ENCODE data around the gene COL11A1. TPM values are rescaled to one million over a fixed set of nuclear protein-coding genes. Genes with fewer than 3 reads are reported as not detected.
"Not testable (repeated sequence)": the region's sequence is repeated elsewhere in the genome, so short reads cannot be mapped to it uniquely, and the experiment has no call there.

The COL11A1 gene
- 1.0 TPM in 1 of 2 replicates, not detected in the other for total RNA-seq (2014; rRNA removed; shearing (Covaris generic); ENCODE audit: low replicate concordance)

DNA sequence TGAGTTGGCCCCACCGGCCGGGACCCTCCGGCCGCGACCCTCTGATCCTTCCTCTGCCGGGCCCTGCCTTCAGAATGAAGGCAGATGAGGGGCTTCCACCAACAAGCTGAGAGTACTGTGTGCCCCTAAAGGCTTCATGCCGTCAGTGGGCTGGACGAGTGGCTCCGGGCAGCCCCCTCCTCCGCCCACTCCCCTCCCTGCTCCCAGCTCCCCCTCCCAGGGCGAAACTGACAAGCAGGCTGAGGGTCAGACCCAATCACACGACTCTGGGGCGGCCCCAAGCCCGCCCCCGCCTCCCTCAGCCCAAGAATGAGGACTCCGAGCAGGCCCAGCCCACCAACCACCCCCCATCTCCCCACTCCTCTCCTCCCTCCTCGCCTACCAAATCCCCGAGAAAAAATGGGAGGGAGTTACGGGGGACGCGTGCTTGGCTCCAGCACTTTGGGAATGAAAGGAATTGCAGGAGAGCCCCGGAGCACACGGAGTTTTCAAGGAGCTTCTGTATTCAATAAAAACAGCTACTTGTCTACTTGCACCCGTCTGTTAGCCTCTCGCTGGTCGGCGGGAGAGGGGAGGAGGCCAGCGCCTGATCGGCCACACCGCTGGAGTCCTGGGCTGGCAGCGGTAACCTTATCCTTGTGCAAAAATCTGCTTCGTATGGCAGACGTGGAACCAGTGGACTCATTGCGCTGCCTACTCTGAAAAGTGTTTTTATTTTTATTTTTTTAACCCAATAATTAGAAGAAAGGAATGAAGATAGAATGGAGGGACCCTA, at the start of gene COL11A1:
TSS of gene COL11A1 (minus strand) at position 147 of the 775 bp plus-strand sequence. CDS start 344 bp downstream, outside the sequence.
- no peak for DNase-seq (ENCODE audit: low read depth)
- in situ Hi-C loops (cut with HindIII; ENCODE audit: low pct_unique_long_range_greater_than_20kb, low sequenced_read_pairs), result no loop called here

DNA sequence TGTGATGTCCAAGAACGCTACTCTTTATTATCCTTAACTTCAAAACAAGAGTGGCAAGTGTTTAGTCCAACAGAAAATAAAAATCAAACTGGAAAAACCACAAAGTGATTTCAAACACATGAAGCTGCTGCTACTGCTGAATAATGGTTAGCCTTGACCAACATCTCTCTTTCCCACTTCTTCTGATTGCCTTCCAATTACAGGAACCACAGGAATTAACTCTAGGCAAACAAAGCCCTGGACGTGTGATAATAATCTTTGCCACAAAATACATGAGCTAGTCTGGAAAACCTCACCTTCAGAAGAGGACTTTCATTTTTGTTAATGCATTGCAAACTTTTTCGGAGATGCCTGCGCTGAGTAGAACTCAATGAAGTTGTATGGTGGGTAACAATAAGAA, 48.6 kb upstream of the COL11A1 start:
- in situ Hi-C loops (cut with HindIII; ENCODE audit: low pct_unique_long_range_greater_than_20kb, low sequenced_read_pairs), result no loop called here
- DNase-seq (ENCODE audit: low read depth), result no peak

DNA sequence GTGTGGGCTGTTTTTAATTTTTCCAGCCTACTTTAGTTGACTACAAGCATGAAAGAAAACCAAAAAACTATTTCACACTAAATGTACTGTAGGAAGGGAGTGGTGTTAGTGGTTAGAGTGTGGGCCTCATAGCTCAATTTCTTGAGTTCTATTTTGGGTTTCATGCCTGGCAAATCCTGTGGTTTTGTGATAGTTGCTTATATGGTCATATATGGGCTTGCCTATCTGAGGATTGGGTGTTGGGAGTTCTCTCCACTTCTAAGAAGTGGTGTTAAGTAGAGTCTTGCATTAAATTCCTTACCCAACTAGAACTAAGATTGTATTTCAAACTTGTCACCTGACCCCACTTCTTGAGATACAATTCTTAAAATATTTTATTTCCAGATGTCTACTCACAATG, 37.8 kb upstream of the COL11A1 start:
- no peak for DNase-seq (ENCODE audit: low read depth)
- in situ Hi-C loops (cut with HindIII; ENCODE audit: low pct_unique_long_range_greater_than_20kb, low sequenced_read_pairs), result no loop called here

DNA sequence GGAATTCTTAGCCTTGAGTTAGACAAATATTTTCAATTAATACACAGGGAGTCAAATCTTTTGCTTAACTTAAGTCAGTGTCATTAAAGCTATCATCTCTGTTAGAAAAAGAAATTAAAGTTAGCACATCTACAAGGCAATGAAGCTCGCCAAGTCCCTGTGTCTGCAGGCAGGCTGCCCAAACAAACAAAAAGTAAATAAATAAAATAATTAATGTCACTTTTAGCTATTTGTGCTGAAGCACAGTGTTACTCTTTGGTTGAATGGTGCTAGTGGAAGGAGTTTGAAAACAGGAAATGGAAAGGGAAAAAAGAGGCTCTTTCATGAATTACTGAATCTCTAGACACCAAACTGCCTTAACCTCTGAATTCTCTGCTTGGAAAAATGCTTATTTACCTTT, 37.1 kb upstream of the COL11A1 start:
- no peak for DNase-seq (ENCODE audit: low read depth)
- in situ Hi-C loops (cut with HindIII; ENCODE audit: low pct_unique_long_range_greater_than_20kb, low sequenced_read_pairs), result no loop called here

DNA sequence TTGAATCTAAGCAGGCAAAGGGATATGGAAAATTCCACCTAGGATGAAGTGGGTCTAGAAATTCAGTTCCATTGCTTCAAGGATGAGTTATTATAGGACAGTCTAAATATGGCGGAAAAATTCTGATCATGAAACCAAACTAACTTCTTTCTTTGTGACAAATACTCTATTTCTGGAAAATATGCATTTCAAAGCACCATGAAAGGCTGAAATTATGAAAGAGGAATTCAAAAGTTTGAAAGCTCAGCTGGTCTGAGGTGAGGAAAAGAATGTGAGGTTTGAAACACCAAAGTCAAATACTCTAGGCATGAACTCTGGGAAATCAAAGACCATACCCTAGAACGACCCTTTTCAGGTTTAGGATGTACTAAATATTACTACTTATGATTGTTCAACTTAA, 36.4 kb upstream of the COL11A1 start:
- in situ Hi-C loops (cut with HindIII; ENCODE audit: low pct_unique_long_range_greater_than_20kb, low sequenced_read_pairs), result no loop called here

DNA sequence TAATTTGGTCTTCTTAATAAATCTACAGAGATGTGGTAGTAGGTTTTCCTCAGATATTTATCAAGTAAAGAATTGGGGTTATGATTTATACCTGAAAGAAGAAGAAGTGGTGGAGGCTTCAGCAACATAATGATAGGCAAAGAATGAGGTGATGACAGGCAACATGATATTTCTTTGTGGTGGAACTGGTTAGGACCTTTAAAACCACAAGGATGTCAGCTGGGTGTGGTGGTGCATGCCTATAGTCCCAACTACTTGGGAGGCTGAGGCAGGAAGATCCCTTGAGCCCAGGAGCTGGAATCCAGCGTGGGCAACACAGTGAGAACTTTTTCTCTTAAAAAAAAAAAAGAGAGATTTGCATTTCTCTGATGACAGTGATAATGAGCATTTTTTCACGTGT, 34.1 kb upstream of the COL11A1 start:
- no peak for DNase-seq (ENCODE audit: low read depth)

More for the DNA sequence above, 36.4 kb upstream of the COL11A1 start:
- DNase-seq (ENCODE audit: low read depth), result no peak

DNA sequence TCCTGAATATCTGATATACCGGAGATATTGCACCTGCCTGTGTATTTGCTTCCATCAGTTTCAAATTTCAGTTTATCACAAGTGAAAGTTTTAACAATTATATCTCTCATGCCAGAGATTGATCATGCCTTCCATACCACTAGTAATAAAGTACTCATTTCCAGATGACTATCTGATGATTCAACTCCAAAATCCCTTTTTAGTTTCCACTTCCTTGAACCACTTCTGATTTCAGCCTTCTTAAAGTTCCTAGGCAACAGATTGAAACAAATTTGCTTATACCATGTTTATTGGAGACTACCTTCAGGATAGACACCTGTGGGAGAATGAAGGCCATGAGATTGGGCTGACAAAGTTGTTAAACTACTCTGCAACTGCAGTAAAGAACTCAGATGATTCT, 21.5 kb upstream of the COL11A1 start:
- DNase-seq (ENCODE audit: low read depth), result no peak
- in situ Hi-C loops (cut with HindIII; ENCODE audit: low pct_unique_long_range_greater_than_20kb, low sequenced_read_pairs), result no loop called here

More for the DNA sequence above, 34.1 kb upstream of the COL11A1 start:
- in situ Hi-C loops (cut with HindIII; ENCODE audit: low pct_unique_long_range_greater_than_20kb, low sequenced_read_pairs), result no loop called here

DNA sequence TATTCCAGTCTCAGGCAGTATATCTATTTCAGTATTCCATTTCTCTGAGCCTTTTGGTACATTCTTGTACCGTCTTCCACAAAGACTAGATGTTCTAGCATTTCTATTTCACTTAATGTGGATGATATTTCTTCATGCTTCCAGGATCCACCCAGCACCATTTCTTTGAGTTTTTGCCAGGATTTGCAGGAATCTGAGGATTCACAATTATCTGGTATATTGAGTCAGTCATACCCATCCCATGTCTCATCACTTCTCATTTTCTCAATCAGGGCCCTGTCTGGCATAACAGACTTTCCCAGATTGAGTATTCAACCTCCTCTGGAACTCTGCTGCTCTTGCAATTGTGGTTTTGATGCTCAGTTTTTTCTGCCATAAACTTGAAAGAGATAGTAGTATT, 20.9 kb upstream of the COL11A1 start:
- no peak for DNase-seq (ENCODE audit: low read depth)
- in situ Hi-C loops (cut with HindIII; ENCODE audit: low pct_unique_long_range_greater_than_20kb, low sequenced_read_pairs), result no loop called here

DNA sequence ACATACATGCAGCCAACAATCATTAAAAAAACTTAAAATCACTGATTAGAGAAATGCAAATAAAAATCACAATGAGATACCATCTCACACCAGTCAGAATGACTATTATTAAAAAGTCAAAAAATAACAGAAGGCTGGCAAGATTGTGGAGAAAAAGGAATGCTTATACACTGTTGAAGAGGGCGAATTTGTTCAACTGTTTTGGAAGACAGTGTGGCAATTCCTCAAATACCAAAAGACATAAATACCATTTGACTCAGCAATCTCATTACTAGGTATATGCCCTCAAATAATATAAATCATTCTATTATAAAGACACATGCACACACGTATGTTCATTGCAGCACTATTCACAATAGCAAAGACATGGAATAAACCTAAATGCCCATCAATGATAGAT, 19.9 kb upstream of the COL11A1 start:
- in situ Hi-C loops (cut with HindIII; ENCODE audit: low pct_unique_long_range_greater_than_20kb, low sequenced_read_pairs); DNase-seq (ENCODE audit: low read depth): not testable (repeated sequence)

DNA sequence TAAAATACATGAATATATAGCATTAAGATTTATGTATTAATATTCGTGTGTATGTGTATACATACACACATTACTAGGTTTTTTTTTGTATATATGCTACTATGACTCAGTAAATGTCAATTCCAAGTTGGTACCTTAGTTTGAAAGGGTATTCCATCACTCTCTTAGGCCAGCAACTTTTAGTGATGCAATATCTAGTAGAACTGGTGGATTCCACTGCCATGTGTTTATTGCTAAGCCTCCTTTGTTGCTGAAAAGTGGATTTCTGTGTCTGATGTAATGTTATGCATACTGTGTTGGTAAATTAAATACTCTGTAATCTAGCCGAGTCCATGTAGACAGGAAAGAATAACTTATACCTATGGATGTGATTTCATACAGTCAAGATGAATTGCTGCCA, 16.9 kb upstream of the COL11A1 start:
- in situ Hi-C loops (cut with HindIII; ENCODE audit: low pct_unique_long_range_greater_than_20kb, low sequenced_read_pairs), result no loop called here
- DNase-seq (ENCODE audit: low read depth), result no peak

DNA sequence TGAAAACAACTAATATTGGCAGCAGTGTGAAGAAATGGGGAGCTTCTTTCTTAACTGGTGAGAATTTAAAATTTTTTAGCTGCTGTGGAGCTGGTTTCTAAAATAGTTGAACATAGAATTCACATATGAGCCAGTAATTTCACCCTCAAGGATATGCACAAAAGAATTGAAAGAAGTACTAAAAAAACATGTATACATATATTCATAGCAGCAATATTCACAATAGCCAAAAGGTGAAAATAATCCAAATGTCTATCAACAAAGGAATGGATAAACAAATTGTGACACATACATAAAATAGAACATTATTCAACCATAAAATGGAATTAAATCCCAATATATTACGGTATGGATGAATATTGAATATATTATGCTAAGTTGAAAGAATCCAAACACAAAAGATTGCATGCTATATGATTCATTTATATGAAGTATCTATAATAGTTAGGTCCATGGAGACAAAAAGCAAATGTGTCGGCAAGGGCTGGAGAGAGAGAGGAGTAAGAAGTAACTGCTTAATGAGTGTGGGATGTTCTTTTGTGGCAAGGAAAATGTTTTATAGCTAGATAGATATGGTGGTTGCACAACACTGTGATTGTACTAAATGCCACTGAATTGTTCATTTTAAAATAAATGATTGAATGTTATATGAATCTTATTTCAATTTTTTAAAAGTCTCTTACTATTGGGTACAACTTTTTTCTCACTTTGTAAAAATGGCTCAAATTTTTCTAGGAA, 14.8 kb upstream of the COL11A1 start:
- in situ Hi-C loops (cut with HindIII; ENCODE audit: low pct_unique_long_range_greater_than_20kb, low sequenced_read_pairs), result no loop called here
- no peak for DNase-seq (ENCODE audit: low read depth)

DNA sequence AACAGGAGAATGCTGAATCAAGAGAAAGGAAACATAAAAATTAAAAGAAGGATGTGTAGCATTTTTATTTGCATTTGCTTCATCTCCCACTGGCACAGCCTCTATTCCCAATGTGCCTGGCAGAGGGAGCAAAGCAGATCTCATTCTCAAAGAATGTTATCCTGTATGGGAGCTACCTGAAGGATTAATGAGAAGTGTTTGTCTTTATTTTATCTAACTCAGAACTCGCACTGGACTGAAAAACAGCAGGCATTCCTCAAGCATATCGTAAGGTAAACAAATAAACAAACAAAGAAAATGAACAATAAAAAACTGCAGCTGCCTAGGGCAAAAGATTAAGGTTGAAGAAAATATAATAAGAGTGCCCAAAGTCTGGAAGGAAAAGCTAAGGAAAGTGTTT, 12.7 kb upstream of the COL11A1 start:
- in situ Hi-C loops (cut with HindIII; ENCODE audit: low pct_unique_long_range_greater_than_20kb, low sequenced_read_pairs), result no loop called here
- no peak for DNase-seq (ENCODE audit: low read depth)

DNA sequence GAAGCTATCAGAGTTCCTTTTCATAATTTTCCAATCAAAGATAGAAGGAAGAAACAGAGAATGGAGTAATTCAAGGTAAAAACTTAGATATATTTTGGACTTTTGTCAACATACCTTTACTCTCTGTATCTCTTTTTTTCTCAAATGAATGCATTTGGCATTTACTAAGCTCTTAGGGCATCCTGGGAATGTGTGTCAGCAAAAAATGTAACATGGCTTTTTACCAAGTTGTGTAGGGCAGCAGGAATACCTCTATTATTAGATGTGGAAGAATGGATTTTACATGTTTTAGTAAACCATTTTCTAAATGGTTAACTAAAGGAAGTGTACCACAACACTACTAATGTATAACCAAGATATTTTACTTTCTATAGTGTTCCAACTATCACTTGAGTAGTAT, 4.2 kb upstream of the COL11A1 start:
- no peak for DNase-seq (ENCODE audit: low read depth)
- in situ Hi-C loops (cut with HindIII; ENCODE audit: low pct_unique_long_range_greater_than_20kb, low sequenced_read_pairs), result no loop called here

DNA sequence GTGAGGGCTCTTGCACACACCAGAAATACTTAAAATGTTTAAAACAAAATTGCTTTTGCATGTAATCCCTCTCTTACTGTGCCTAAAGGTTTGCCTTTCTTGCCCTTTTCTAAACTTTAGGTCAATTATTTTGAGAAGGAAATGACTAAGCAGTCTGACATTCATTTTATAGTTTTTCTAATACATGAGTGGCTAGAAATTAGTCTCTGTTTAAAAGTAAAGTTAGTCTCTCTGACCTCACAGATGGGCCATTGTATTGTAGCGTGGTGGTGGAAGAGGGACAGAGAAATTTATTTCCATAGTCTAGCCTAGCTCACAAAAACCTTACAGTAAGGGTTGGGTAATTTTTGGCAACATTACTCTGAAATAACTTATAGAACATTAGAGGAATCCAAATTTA, 3.6 kb upstream of the COL11A1 start:
- no peak for DNase-seq (ENCODE audit: low read depth)
- in situ Hi-C loops (cut with HindIII; ENCODE audit: low pct_unique_long_range_greater_than_20kb, low sequenced_read_pairs), result no loop called here

DNA sequence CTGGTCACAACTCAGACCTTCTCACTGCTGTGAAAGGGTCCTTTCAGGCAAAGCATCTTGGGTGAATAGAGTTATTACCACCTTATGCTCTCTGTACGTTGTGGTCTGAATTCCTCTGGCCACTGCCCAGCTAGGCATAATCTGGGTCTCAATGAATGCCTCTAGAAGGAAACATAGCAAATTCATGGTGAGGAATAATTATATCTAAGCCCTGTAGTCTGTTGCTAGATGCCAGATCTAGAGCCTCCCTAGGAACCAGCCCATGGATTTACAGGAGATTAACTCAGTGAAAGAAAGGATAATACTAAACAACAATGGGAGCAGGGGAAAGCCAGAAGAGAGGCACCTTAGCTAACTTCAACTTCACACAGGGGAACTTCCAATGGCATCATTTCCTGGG, 2.4 kb upstream of the COL11A1 start:
- DNase-seq (ENCODE audit: low read depth), result no peak
- in situ Hi-C loops (cut with HindIII; ENCODE audit: low pct_unique_long_range_greater_than_20kb, low sequenced_read_pairs), result no loop called here

DNA sequence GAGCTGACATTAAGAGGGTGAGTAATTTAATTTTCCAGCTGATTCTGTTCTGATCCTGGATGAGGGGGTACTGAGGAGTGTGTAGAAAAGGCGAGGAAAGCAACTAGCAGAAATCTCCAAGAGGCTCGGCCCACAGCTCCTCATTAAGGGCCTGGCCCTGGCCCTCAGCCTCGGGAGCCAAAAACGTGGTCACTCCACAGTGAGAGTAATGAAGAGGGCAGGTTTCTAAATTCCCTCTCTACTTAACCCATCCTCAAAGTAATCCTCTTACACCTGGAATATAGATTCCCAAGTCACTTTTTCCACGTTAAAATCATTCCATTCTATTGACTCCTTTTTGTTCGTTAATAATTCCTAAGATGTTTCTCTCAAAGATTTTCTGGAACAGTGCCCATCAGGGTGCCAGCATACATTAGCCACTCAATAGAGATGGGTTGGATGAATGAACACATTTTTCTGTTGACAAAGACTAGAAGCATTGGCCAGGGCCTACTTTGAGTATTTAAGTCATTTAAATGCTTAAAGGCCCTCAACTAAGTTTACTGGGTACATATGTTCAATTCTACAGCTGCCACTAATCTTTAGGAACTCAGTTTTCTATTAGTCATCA, 1.1 kb upstream of the COL11A1 start:
- peak; percentile 33 for DNase-seq (ENCODE audit: low read depth)
- in situ Hi-C loops (cut with HindIII; ENCODE audit: low pct_unique_long_range_greater_than_20kb, low sequenced_read_pairs), result no loop called here

DNA sequence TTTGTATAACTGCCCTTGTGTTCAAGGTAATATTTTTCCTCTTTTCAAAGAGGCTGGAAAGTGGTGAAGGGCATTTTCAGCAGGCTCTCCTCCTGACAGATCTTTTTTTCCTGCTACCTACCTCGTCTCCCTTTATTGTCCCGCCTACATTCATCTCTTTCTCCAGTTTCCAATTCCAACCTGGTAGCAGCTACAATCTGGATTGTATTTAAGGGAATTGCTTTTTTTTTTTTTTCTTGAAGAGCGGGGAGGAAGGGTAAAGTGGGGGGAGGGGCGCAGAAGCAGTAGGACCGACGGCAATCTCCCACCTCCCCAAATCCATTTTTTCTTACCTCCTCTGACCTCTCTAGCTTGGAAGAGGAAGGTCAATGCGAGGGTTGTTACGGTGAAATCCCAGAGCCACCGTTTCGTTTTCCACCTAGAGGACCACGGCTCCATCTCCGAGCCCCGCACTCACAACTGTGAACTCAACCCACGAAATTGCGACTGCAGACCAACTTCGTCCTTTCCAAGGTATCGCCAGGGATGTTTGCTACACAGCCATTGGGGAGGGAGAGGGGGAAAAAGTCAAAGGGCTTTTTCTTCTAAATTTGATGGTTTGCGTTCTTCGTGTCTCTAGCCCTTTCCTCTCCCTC, 464 bp downstream of the COL11A1 start:
- in situ Hi-C loops (cut with HindIII; ENCODE audit: low pct_unique_long_range_greater_than_20kb, low sequenced_read_pairs), result no loop called here
- DNase-seq (ENCODE audit: low read depth), result no peak

DNA sequence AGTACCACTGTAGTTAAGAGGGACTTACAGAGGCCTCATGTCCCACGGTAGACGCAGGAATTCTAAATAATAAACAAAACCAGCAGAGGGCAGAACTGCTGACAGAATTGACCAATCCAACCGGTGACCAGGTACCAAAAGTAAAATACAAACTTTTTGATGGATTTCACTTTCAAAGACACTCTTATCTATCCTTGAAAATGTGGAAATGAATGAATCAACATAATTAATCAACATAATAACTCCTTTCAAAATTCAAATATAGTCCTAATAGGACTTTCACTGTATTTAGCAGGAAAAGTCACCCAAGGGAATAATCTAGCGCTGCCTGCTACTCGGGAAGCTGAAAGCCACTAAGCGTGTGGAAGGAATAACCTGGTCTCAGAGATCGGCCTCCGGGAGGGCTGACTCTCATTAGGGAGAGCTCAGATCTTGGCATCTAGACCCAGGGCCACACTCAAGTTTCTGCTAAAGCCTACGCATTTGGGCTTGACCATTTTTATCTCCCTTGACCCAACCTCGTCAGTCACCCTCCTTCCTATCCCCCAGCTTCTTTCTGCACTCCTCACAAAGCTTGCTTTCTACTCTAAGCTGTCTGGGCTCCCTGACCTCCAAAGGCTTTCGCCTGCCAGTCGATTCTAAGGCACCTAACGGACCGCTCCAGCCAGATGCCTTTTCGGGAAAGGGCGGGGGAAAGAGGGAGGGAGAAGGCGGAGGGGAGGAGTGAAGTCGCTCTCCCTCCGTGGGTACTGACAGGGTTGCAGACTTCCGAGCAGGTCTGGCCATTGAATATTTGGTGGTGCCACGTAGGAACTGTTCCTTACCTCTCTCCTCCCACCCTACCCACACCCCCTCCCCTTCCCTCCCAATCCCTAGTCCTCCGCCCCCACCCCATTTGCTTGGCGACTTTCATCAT, 1.6 kb downstream of the COL11A1 start:
- DNase-seq (ENCODE audit: low read depth), result peak; percentile 44
- in situ Hi-C loops (cut with HindIII; ENCODE audit: low pct_unique_long_range_greater_than_20kb, low sequenced_read_pairs), result no loop called here
